GM19468 (cell line): Measurements from ENCODE around the gene GALNTL6.

ENCODE experiments used
- ATAC-seq: cut with Tn5 transposase; IDR thresholded peaks from one replicate; pipeline ENCODE4 v1.9.1; 2021; ENCODE audit warnings: mild to moderate bottlenecking, moderate library complexity, moderate number of reproducible peaks; ENCODE audit not compliant: unreplicated experiment; ENCODE audit errors: extremely low read depth

The GALNTL6 gene

GRCh38 chr4:173073939-173074500, 1260.8 kb downstream of the GALNTL6 start:
- ATAC-seq, result no peak

- no peak for ATAC-seq
Measured at GRCh38 chr4:173074501-173074946, 1261.3 kb downstream of the GALNTL6 start.

- ATAC-seq, result no peak
Measured at GRCh38 chr4:173076903-173077634, 1263.9 kb downstream of the GALNTL6 start.

- no peak for ATAC-seq
Measured at GRCh38 chr4:173088144-173088543, 1274.9 kb downstream of the GALNTL6 start.
